PC-3 (cell line): ENCODE data around the gene ARSB. TPM values are rescaled to one million over a fixed set of nuclear protein-coding genes. Genes with fewer than 3 reads are reported as not detected.

Source experiments
- ATAC-seq: fragments of 200-7000 bp; cut with Tn5 transposase; 2 replicates; pipeline ENCODE4 v1.9.1; 2020; ENCODE audit warnings: mild to moderate bottlenecking, moderate library complexity
- BruUV-seq: library from RNA; stranded (reverse); fragments of 400-500 nt; replicated peaks from 2 replicates; lab custom pipeline; 2021; lab: Mats Ljungman, UMichigan
- CTCF ChIA-PET: fragments of 300-600 bp; sonication (Branson Sonifier 250); formaldehyde crosslinking; loops from one replicate; lab custom pipeline; 2022; ENCODE audit warnings: antibody characterized with exemption; lab: Charles Lee
- POLR2A ChIA-PET: fragments of 300-600 bp; sonication (Branson Sonifier 250); formaldehyde crosslinking; loops from one replicate; lab custom pipeline; 2022; ENCODE audit warnings: antibody characterized with exemption; ENCODE audit not compliant: unreplicated experiment; lab: Charles Lee
- DNase-seq: peaks from one replicate; pipeline ENCODE4 v3.0.0-alpha.2; 2015
- H2AFZ ChIP-seq: fragments of 300-600 bp; sonication (generic); 2 replicates; pipeline ENCODE4 v1.6.0; 2016; ENCODE audit warnings: antibody characterized with exemption, low read length
- H3F3A ChIP-seq: fragments of 300-600 bp; sonication (generic); one replicate; pipeline ENCODE4 v1.6.0; 2017; ENCODE audit warnings: antibody characterized with exemption, low read length, control low read depth, mild to moderate bottlenecking; ENCODE audit not compliant: unreplicated experiment
- H3K27ac ChIP-seq: fragments of 300-600 bp; sonication (generic); 2 replicates; pipeline ENCODE4 v1.5.1; 2016; ENCODE audit warnings: mild to moderate bottlenecking, low read length
- H3K27me3 ChIP-seq: fragments of 300-600 bp; sonication (generic); 2 replicates; pipeline ENCODE4 v1.6.1; 2016; ENCODE audit warnings: low read length, mixed read lengths
- H3K36me3 ChIP-seq: fragments of 300-600 bp; sonication (generic); 2 replicates; pipeline ENCODE4 v1.6.1; 2016; ENCODE audit warnings: low read depth, mixed run types, low read length, mixed read lengths
- H3K4me1 ChIP-seq: fragments of 300-600 bp; sonication (generic); 2 replicates; pipeline ENCODE4 v1.5.1; 2016; ENCODE audit warnings: low read length; ENCODE audit not compliant: insufficient read depth
- H3K4me2 ChIP-seq: fragments of 300-600 bp; sonication (generic); 2 replicates; pipeline ENCODE4 v1.6.0; 2016; ENCODE audit warnings: low read length
- H3K4me3 ChIP-seq: fragments of 300-600 bp; sonication (generic); 2 replicates; pipeline ENCODE4 v1.5.1; 2016; ENCODE audit warnings: mild to moderate bottlenecking, low read length, mixed read lengths
- H3K79me2 ChIP-seq: fragments of 300-600 bp; sonication (generic); 2 replicates; pipeline ENCODE4 v1.6.1; 2017; ENCODE audit warnings: low read length, mixed read lengths
- H3K9ac ChIP-seq: fragments of 300-600 bp; sonication (generic); 2 replicates; pipeline ENCODE4 v1.6.0; 2016; ENCODE audit warnings: mild to moderate bottlenecking, low read length
- H3K9me2 ChIP-seq: fragments of 300-600 bp; sonication (generic); replicated peaks from 2 replicates; pipeline ENCODE4 v1.6.1; 2016; ENCODE audit warnings: mixed run types, low read length, mixed read lengths
- H3K9me3 ChIP-seq: fragments of 300-600 bp; sonication (generic); 2 replicates; pipeline ENCODE4 v1.6.1; 2016; ENCODE audit warnings: low read length, mixed read lengths
- H4K20me1 ChIP-seq: fragments of 300-600 bp; sonication (generic); 2 replicates; pipeline ENCODE4 v1.6.1; 2016; ENCODE audit warnings: low read length, mixed read lengths
- EZH2 ChIP-seq: fragments of 300-600 bp; sonication (generic); IDR thresholded peaks from one replicate; pipeline ENCODE4 v1.6.1; 2017; ENCODE audit warnings: antibody characterized with exemption, mild to moderate bottlenecking, low read length; ENCODE audit not compliant: unreplicated experiment
- EZH2phosphoT487 ChIP-seq: fragments of 300-600 bp; sonication (generic); IDR thresholded peaks from 2 replicates; pipeline ENCODE4 v1.6.1; 2018; ENCODE audit warnings: mild to moderate bottlenecking, antibody characterized with exemption, low read length, borderline replicate concordance
- intact Hi-C: fragments of 100-400 bp; cut with micrococcal nuclease; formaldehyde crosslinking; loops from 2 replicates; pipeline ENCODE4 v1.9.0; 2023
- total RNA-seq: library from RNA; depleted of rRNA; stranded (reverse); fragments of >200 nt; gene quantifications from 2 replicates; pipeline ENCODE4 v1.2.3, GENCODE V29; 2014; rRNA removed
- TF ChIP-seq, protein P1 (sequence below): fragments of 300-600 bp; sonication (generic); conservative IDR thresholded peaks from 2 replicates; pipeline ENCODE4 v1.5.1; 2017; ENCODE audit warnings: antibody characterized with exemption, low read depth, mild to moderate bottlenecking, low read length

ARSB gene
- total RNA-seq, 1 experiment from 2014 or later = 8.1 TPM

DNA sequence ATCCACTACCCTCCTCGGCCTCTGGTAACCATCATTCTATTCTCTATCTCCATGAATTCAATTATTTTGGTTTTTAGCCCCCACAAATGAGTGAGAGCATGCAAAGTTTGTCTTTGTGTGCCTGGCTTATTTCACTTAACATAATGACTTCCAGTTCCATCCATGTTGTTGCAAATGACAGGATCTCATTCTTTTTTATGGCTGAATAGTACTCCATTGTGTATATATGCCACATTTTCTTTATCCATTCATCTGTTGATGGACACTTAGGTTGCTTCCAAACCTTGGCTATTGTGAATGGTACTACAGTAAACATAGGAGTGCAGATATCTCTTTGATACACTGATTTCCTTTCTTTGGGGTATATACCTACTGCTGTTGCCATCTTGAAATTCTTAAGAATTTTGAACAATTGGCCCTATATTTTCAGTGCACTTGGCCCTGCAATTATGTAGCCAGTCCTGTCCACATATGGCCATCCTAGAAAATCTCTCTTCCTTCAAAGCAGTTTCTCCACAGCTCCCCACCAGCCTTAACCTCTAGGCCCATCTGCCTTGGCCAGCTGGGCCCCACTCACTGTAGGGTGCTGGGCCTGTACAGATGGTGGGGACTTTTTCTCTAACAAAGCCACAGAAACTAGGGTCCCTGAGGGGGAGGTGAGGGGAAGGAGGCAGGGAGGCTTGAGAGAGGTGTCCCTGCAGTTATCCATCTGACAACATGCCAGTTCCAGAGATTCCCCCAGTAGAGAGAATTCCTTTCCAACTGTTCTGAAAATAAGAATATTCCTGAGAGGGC, 254.6 kb downstream of the ARSB start:
- Histone ChIP-seq H3K79me2 (no peaks in the 10 kb centered on the region), H3K36me3 (no peaks in the 10 kb centered on the region), H3K27ac (no peak overlapping the region), H3K4me3 (no peak overlapping the region), H3K9me2 (no peaks in the 10 kb centered on the region), H3K4me2 (no peak overlapping the region), H3F3A (no peaks in the 10 kb centered on the region), H4K20me1 (no peaks in the 10 kb centered on the region), H3K9ac (no peak overlapping the region), H3K4me1 (no peaks in the 10 kb centered on the region), H2AFZ (no peak overlapping the region), H3K27me3 (no peaks in the 10 kb centered on the region), H3K9me3 (no peaks in the 10 kb centered on the region)
- BruUV-seq = no TSS peak
- no peak for ATAC-seq
- CTCF ChIA-PET = no interaction called here
- TF ChIP-seq EZH2phosphoT487 (no peak), EZH2 (no peak)
- TF ChIP-seq, protein P1, sequence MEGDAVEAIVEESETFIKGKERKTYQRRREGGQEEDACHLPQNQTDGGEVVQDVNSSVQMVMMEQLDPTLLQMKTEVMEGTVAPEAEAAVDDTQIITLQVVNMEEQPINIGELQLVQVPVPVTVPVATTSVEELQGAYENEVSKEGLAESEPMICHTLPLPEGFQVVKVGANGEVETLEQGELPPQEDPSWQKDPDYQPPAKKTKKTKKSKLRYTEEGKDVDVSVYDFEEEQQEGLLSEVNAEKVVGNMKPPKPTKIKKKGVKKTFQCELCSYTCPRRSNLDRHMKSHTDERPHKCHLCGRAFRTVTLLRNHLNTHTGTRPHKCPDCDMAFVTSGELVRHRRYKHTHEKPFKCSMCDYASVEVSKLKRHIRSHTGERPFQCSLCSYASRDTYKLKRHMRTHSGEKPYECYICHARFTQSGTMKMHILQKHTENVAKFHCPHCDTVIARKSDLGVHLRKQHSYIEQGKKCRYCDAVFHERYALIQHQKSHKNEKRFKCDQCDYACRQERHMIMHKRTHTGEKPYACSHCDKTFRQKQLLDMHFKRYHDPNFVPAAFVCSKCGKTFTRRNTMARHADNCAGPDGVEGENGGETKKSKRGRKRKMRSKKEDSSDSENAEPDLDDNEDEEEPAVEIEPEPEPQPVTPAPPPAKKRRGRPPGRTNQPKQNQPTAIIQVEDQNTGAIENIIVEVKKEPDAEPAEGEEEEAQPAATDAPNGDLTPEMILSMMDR = no peak
- no peak for DNase-seq
- POLR2A ChIA-PET = no interaction called here
- intact Hi-C loops = no loop called here

DNA sequence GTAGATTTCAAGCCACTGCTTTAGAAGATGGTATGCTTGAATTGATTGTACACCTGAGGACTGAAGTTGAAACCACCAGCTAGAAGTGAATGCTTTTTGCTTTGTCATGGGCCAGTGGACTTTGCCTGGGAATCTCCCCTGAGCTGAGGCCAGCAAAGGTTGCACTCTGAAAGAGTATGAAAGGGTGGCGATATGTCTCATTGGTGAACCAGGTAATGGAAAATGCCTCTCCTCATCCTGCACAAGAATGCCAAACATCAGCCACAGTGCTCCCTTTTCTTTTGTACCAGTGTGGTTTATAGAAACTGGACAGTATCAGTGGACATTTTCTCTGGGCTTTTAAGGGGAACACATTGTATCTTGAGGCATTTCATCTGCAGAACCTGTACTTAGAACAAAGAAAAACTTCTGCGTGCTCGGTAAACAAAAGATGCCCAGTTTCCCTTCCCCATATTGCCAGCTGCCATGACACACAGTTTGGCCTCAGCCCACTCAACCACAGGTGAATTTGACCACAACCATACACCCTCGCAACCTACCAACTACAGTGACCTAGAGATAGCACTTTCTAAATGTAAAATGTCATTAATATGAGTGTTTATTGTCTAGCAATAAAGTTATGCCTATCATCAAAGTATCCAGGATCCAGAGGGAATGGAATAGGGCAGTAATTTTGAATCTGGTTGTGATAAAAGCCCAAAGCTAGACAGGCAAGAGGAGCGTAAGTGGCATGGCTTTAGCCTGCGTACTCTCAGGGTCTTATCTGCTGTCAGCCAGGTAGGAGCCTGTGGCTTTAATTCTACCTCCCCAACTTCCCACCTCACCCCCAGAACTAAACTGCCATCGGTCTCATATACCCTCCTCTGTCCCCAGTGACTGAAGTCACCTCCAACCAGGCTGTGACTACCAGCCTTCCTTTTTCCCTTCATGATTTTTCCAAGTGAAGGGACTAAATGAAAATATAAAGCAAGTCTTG, 257.0 kb downstream of the ARSB start:
- Histone ChIP-seq H3K4me1 (no peaks in the 10 kb centered on the region), H4K20me1 (no peaks in the 10 kb centered on the region), H3K27me3 (no peaks in the 10 kb centered on the region), H2AFZ (no peak overlapping the region), H3K9me2 (no peaks in the 10 kb centered on the region), H3K79me2 (no peaks in the 10 kb centered on the region), H3K27ac (no peak overlapping the region), H3K9me3 (no peaks in the 10 kb centered on the region), H3K9ac (no peak overlapping the region), H3K4me3 (no peak overlapping the region), H3K36me3 (no peaks in the 10 kb centered on the region), H3K4me2 (no peak overlapping the region), H3F3A (no peaks in the 10 kb centered on the region)
- ChIA-PET POLR2A (no interaction called here), CTCF (no interaction called here)
- ATAC-seq (no peak), DNase-seq (no peak)
- TF ChIP-seq, protein P1 = no peak
- no peak for TF ChIP-seq EZH2
- TF ChIP-seq EZH2phosphoT487 = no peak
- intact Hi-C loops = no loop called here
- no TSS peak for BruUV-seq

Other genes starting within 250 kb of the ARSB start
- gene DMGDH, start 84.4 kb upstream of the ARSB start, total RNA-seq = 0.35 TPM in 1 of 2 replicates, not detected in the other
- not detected in 2 replicates for gene BHMT2, start 84.5 kb upstream of the ARSB start, total RNA-seq
- gene BHMT, start 126.5 kb upstream of the ARSB start, total RNA-seq = not detected in 2 replicates